ENCODE results near the gene RBM39.
"Not testable (repeated sequence)": the region's sequence is repeated elsewhere in the genome, so short reads cannot be mapped to it uniquely, and the experiment has no call there.

The RBM39 gene

DNA sequence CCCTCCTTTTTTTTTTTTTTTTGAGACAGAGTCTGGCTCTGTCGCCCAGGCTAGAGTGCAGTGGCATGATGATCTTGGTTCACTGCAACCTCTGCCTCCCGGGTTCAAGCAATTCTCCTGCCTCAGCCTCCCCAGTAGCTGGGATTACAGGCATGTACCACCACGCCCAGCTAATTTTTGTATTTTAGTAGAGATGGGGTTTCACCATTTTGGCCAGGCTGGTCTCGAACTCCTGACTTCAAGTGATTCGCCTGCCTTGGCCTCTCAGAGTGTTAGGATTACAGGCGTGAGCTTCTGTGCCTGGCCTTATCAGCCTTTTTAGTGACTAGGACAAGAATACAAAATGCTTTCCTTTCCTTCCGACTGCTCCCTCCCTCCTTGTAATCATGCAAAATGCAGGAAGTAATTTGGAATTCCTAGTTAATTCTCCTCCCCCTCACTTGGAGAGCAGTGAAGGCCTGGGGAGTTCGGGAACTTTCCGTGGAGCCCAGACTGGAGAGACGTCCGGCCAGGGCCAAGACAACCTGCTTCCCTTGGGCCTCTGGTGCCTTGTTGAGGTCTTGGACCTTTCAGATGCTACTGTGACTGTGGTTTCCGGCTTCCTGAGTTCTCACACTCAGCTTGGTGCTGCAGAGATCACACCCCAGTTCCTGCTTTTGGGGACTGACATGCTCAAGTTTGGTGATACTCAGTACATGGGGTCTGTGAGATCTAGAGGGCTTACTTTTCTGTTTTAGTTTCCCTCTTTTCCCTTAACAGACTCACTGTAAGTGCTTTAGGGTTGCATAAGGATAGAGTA is 25.8 kb upstream of the RBM39 start:
- no peak for FAIRE-seq

DNA sequence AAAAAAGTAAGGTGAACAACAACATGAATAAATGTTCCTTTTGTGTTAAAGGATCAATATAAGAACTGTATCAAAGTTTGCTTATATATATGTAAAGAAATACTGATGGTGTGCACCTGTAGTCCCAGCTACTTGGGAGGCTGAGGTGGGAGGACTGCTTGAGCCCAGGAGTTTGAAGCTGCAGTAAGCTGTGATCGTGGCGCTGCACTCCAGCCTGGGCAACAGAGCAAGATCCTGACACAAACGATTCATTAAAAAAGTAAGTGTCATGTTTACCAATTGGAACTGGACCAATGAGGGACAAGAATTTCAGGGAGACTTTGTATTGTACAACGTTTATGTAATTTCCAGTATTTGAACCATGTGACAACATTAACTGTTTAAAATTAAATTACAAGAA is 24.8 kb upstream of the RBM39 start:
- DNase-seq (ENCODE audit: insufficient read length, low spot score): no peak
- no peak for FAIRE-seq
- TF ChIP-seq, protein P1, sequence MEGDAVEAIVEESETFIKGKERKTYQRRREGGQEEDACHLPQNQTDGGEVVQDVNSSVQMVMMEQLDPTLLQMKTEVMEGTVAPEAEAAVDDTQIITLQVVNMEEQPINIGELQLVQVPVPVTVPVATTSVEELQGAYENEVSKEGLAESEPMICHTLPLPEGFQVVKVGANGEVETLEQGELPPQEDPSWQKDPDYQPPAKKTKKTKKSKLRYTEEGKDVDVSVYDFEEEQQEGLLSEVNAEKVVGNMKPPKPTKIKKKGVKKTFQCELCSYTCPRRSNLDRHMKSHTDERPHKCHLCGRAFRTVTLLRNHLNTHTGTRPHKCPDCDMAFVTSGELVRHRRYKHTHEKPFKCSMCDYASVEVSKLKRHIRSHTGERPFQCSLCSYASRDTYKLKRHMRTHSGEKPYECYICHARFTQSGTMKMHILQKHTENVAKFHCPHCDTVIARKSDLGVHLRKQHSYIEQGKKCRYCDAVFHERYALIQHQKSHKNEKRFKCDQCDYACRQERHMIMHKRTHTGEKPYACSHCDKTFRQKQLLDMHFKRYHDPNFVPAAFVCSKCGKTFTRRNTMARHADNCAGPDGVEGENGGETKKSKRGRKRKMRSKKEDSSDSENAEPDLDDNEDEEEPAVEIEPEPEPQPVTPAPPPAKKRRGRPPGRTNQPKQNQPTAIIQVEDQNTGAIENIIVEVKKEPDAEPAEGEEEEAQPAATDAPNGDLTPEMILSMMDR (IDR thresholded peaks at IDR 0.05; ENCODE audit: insufficient read depth, missing control alignments): no peak

More for the DNA sequence above, 25.8 kb upstream of the RBM39 start:
- TF ChIP-seq, protein P1 (IDR thresholded peaks at IDR 0.05; ENCODE audit: insufficient read depth, missing control alignments): no peak
- no peak for DNase-seq (ENCODE audit: insufficient read length, low spot score)

DNA sequence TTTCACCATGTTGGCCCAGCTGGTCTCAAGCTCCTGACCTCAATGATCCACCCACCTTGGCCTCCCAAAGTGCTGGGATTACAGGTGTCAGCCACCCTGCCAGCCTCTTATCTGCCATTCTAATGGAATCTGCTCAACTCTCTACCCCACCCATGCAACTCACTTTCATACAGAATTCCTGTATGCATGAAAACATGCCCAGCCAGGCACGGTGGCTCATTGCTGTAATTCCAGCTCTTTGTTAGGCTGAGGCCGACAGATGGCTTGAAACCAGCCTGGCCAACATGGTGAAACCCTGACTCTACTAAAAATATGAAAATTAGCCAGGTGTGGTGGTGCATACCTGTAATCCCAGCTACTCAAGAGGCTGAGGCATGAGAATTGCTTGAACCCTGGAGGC is 22.9 kb upstream of the RBM39 start:
- FAIRE-seq; DNase-seq (ENCODE audit: insufficient read length, low spot score): not testable (repeated sequence)

DNA sequence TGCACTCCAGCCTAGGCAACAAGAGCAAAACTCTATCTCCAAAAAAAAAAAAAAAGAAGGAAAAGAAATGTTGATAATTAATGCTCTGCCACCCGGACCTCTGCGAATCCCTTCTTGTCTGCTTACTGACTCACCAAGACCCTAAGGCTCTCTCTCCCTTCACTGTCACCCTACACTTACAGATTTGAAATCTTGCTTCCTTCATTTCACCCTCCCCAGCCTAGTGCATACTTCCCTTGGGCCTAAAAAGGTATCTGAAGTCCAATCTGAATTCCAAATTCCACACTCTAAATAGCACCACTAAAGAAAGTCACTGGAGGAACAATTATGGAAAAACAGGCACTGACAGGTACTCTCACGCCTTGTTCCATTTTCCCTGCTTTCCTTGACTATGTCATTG is 20.4 kb upstream of the RBM39 start:
- TF ChIP-seq, protein P1 (IDR thresholded peaks at IDR 0.05; ENCODE audit: insufficient read depth, missing control alignments): no peak
- DNase-seq (ENCODE audit: insufficient read length, low spot score) (no peak), FAIRE-seq (no peak)

DNA sequence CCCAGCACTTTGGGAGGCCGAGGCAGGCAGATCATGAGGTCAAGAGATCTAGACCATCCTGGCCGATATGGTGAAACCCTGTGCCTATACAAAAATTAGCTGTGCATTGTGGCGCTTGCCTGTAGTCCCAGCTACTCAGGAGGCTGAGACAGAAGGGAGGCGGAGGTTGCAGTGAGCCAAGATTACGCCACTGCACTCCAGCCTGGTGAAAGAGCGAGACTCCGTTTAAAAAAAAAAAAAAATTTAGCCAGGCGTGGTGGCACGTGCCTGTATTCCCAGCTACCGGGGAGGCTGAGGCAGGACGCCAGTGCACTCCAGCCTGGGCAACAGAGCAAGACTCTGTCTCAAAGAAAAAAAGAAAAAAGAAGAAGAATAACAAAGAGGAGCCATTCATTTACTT is 19.5 kb upstream of the RBM39 start:
- not testable (repeated sequence) for FAIRE-seq; DNase-seq (ENCODE audit: insufficient read length, low spot score)

DNA sequence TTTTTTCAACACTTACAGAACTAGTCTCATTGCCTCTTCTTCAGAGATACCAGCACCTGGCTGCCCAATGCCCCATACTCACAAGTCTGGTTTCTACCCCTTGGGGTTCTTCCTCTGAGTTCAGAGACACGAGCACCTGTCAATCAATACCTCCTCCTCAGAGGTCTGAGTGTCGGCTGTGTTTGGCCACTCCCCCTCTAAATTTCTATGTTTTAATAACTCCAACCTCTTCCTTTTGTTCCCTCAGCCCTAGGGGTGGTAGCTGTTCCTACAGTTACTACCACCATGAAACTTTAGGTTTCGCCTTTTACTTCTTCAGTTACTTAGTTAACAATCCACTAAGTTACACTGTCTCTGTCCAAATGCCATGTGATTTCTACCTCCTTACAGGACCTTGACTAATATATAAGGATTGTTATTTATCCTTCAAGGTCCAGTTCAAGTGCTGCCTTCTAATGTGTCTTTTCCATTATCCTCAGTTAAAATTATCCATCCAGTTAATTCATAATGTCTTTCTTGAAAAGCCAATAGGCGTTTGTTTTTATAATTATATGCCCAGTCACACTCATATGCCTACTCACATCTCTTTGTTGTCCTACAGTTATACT is 15.1 kb upstream of the RBM39 start:
- no peak for DNase-seq (ENCODE audit: insufficient read length, low spot score)
- FAIRE-seq: no peak
- TF ChIP-seq, protein P1 (IDR thresholded peaks at IDR 0.05; ENCODE audit: insufficient read depth, missing control alignments): no peak

DNA sequence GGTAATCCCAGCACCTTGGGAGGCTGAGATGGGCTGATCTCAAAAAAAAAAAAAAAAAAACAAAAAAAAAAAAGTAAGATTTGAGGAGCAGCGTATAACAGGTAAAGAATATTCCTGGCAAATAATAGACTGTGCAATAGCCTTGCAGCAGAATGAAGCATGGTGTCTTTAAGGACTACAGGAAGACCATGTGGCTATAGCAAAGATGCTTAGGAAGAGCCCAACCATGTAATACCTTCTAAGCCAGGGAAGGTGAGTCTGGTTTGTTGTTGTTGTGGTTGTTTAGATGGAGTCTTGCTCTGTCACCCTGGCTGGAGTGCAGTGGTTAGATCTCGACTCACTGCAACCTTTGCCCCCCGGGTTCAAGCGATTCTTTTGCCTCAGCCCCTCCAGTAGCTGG is 14.3 kb upstream of the RBM39 start:
- TF ChIP-seq, protein P1 (IDR thresholded peaks at IDR 0.05; ENCODE audit: insufficient read depth, missing control alignments): no peak
- no peak for FAIRE-seq
- no peak for DNase-seq (ENCODE audit: insufficient read length, low spot score)

DNA sequence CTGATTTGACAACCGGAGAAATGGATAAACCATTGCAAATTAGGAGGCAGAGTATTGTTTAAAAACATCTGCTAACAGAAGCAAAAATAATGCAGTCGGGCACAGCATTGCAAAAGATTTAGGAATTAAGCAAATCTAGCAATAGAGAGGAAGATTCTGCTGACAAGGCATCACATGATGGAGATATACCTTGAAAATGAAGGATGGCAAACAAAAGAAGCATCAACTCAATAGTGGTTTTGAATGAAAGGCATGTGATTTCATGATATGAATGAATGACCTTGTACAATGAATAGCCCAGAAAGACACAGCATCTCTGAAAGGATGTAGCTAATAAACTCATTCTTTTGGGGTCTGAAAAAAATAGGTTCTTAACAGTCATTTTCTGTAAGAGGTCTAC is 8.6 kb upstream of the RBM39 start:
- no peak for DNase-seq (ENCODE audit: insufficient read length, low spot score)
- TF ChIP-seq, protein P1 (IDR thresholded peaks at IDR 0.05; ENCODE audit: insufficient read depth, missing control alignments): no peak
- no peak for FAIRE-seq

DNA sequence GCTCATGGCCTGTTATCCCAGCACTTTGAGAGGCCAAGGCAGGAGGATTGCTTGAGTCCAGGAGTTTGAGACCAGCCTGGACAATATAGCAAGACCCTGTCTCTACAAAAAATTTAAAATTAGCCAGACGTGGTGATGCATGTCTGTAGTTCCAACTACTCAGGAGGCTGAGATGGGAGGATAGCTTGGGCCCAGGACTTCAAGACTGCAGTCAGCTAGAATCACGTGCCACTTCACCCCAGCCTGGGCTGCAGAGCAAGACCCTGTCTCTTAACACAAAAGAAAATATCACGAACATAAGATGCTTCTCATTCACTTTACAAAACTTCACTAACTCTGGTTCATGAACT is 2.4 kb upstream of the RBM39 start:
- not testable (repeated sequence) for DNase-seq (ENCODE audit: insufficient read length, low spot score); FAIRE-seq
